HL-60 (cell line): ENCODE data around the gene TAAR2.

ENCODE experiments used
- CTCF ChIP-seq: IDR thresholded peaks from one replicate; pipeline ENCODE4 v1.5.1; 2011; ENCODE audit warnings: low read length, control low read depth, inconsistent platforms; ENCODE audit not compliant: insufficient read depth
- GABPA ChIP-seq: IDR thresholded peaks from 2 replicates; pipeline ENCODE4 v1.6.1; 2012; ENCODE audit warnings: low read depth
- POLR2AphosphoS5 ChIP-seq: IDR thresholded peaks from 2 replicates; pipeline ENCODE4 v1.6.1; 2012; ENCODE audit warnings: low read depth
- REST ChIP-seq: IDR thresholded peaks from 2 replicates; pipeline ENCODE4 v1.6.1; 2012; ENCODE audit warnings: low read depth; ENCODE audit not compliant: insufficient replicate concordance
- SPI1 ChIP-seq: IDR thresholded peaks from 2 replicates; pipeline ENCODE4 v1.6.1; 2012; ENCODE audit warnings: low read depth, mild to moderate bottlenecking, borderline replicate concordance

GRCh38 chr6:132648828-132649227, 24.8 kb upstream of the TAAR2 start:
- TF ChIP-seq CTCF (no peak), POLR2AphosphoS5 (no peak), GABPA (no peak), SPI1 (no peak), REST (no peak)
